Trophoblast cell (in vitro differentiated cells and primary cell): ENCODE results near the gene ASXL2.

ENCODE experiments used
- DNase-seq, 2 donors: peaks; one replicate each; pipeline ENCODE4 v3.0.0-alpha.2; 2016
- H2AFZ ChIP-seq: 2 replicates; pipeline ENCODE4 v1.6.1; 2013; ENCODE audit warnings: low read length, moderate library complexity, mild to moderate bottlenecking; ENCODE audit not compliant: insufficient read depth, poor library complexity
- H2AK5ac ChIP-seq: 2 replicates; pipeline ENCODE4 v1.6.1; 2013; ENCODE audit warnings: mild to moderate bottlenecking, low read length
- H2BK120ac ChIP-seq: 2 replicates; pipeline ENCODE4 v1.6.1; 2013; ENCODE audit warnings: low read length, mild to moderate bottlenecking, moderate library complexity; ENCODE audit not compliant: insufficient read depth, poor library complexity
- H2BK12ac ChIP-seq: 2 replicates; pipeline ENCODE4 v1.6.1; 2013; ENCODE audit warnings: mild to moderate bottlenecking, low read length, moderate library complexity
- H2BK5ac ChIP-seq: 2 replicates; pipeline ENCODE4 v1.6.1; 2013; ENCODE audit warnings: low read length, low read depth, moderate library complexity, mild to moderate bottlenecking; ENCODE audit not compliant: poor library complexity
- H3K14ac ChIP-seq: 2 replicates; pipeline ENCODE4 v1.6.1; 2013; ENCODE audit warnings: mild to moderate bottlenecking, low read length
- H3K18ac ChIP-seq: 2 replicates; pipeline ENCODE4 v1.6.1; 2013; ENCODE audit warnings: mild to moderate bottlenecking, low read length
- H3K23ac ChIP-seq: 2 replicates; pipeline ENCODE4 v1.6.1; 2013; ENCODE audit warnings: low read length
- H3K27ac ChIP-seq: 2 replicates; pipeline ENCODE4 v1.5.1; 2013; ENCODE audit warnings: low read depth, mild to moderate bottlenecking, inconsistent platforms, low read length, moderate library complexity
- H3K27me3 ChIP-seq: 2 replicates; pipeline ENCODE4 v1.6.1; 2013; ENCODE audit warnings: inconsistent platforms, mild to moderate bottlenecking, low read length, moderate library complexity; ENCODE audit not compliant: insufficient read depth
- H3K36me3 ChIP-seq, 2 experiments: 1 replicate in 1 of 2; 2 replicates in 1 of 2; pipeline ENCODE4 v1.6.1; 2013; ENCODE audit warnings: low read length in 2 of 2, mild to moderate bottlenecking in 2 of 2, moderate library complexity in 1 of 2; ENCODE audit not compliant: insufficient read depth in 2 of 2, control insufficient read depth in 1 of 2
- H3K4ac ChIP-seq: 2 replicates; pipeline ENCODE4 v1.6.1; 2013; ENCODE audit warnings: low read depth, mild to moderate bottlenecking, low read length, moderate library complexity
- H3K4me1 ChIP-seq, 2 experiments: 1 replicate in 1 of 2; 2 replicates in 1 of 2; pipeline ENCODE4 v1.6.1; 2013; ENCODE audit warnings: low read length in 2 of 2, mild to moderate bottlenecking in 2 of 2, moderate library complexity in 1 of 2; ENCODE audit not compliant: insufficient read depth in 2 of 2, control insufficient read depth in 1 of 2
- H3K4me2 ChIP-seq: 2 replicates; pipeline ENCODE4 v1.6.1; 2013; ENCODE audit warnings: inconsistent platforms, mild to moderate bottlenecking, low read length, moderate library complexity
- H3K4me3 ChIP-seq: 2 replicates; pipeline ENCODE4 v1.5.1; 2013; ENCODE audit warnings: mild to moderate bottlenecking, low read depth, low read length, inconsistent platforms
- H3K79me1 ChIP-seq: one replicate; pipeline ENCODE4 v1.6.1; 2013; ENCODE audit warnings: low read length
- H3K79me2 ChIP-seq: 2 replicates; pipeline ENCODE4 v1.6.1; 2013; ENCODE audit warnings: low read length, mild to moderate bottlenecking; ENCODE audit not compliant: control insufficient read depth, insufficient read depth, poor library complexity
- H3K9ac ChIP-seq: 2 replicates; pipeline ENCODE4 v1.6.1; 2013; ENCODE audit warnings: mild to moderate bottlenecking, low read length
- H3K9me3 ChIP-seq: 2 replicates; pipeline ENCODE4 v1.6.1; 2013; ENCODE audit warnings: low read depth, mild to moderate bottlenecking, control low read depth, inconsistent platforms, low read length; ENCODE audit not compliant: insufficient read depth
- H4K12ac ChIP-seq: 2 replicates; pipeline ENCODE4 v1.6.1; 2013; ENCODE audit warnings: low read depth, mild to moderate bottlenecking, low read length, moderate library complexity
- H4K8ac ChIP-seq: 2 replicates; pipeline ENCODE4 v1.6.1; 2013; ENCODE audit warnings: low read depth, mild to moderate bottlenecking, low read length, moderate library complexity
- H4K91ac ChIP-seq: one replicate; pipeline ENCODE4 v1.6.1; 2013; ENCODE audit warnings: low read depth, mild to moderate bottlenecking, low read length, moderate library complexity
- WGBS: extraction: QIAGEN DNeasy Blood & Tissue Kit; methylation state at CpG from one replicate; pipeline ENCODE4 v1.1.7; 2013; ENCODE audit warnings: missing lambda C conversion rate; ENCODE audit not compliant: insufficient read length, insufficient coverage; ENCODE audit errors: extremely low coverage; 5-methylcytosine and 5-hydroxymethylcytosine counted together

The ASXL2 gene

GRCh38 chr2:25817630-25818029 lies 60.7 kb downstream of the ASXL2 start:
- H3K4me3 ChIP-seq: no peak overlapping the region
- H3K9me3 ChIP-seq: no peaks in the 10 kb centered on the region
- no peak overlapping the region for H2BK12ac ChIP-seq

GRCh38 chr2:25817006-25817405 lies 61.3 kb downstream of the ASXL2 start:
- Histone ChIP-seq H2BK5ac (no peak overlapping the region), H3K4ac (no peak overlapping the region), H3K79me2 (no peaks in the 10 kb centered on the region), H3K18ac (no peak overlapping the region), H4K91ac (no peak overlapping the region), H3K14ac (no peak overlapping the region), H2BK12ac (no peak overlapping the region), H3K4me2 (no peak overlapping the region), H3K23ac (no peak overlapping the region), H3K9ac (no peak overlapping the region), H3K79me1 (no peaks in the 10 kb centered on the region), H3K27ac (no peak overlapping the region), H2BK120ac (no peak overlapping the region), H3K36me3 (no peaks in the 10 kb centered on the region), H3K4me3 (no peak overlapping the region), H2AK5ac (no peak overlapping the region), H2AFZ (no peak overlapping the region), H4K12ac (no peak overlapping the region), H3K9me3 (no peaks in the 10 kb centered on the region), H3K4me1 (no peaks in the 10 kb centered on the region), H3K27me3 (no peaks in the 10 kb centered on the region), H4K8ac (no peak overlapping the region)
- DNase-seq: no peak
- WGBS: no CpG with 5 or more reads among the region's 3 CpGs

More at GRCh38 chr2:25817630-25818029, 60.7 kb downstream of the ASXL2 start:
- H4K12ac ChIP-seq: no peak overlapping the region
- no peak overlapping the region for H3K9ac ChIP-seq
- no peak overlapping the region for H2BK120ac ChIP-seq
- H3K18ac ChIP-seq: no peak overlapping the region
- H3K14ac ChIP-seq: no peak overlapping the region
- no peak overlapping the region for H4K8ac ChIP-seq
- H3K27ac ChIP-seq: no peak overlapping the region
- H2BK5ac ChIP-seq: no peak overlapping the region
- no peak overlapping the region for H3K23ac ChIP-seq
- no peak overlapping the region for H2AFZ ChIP-seq
- no peaks in the 10 kb centered on the region for H3K79me2 ChIP-seq
- H3K4ac ChIP-seq: no peak overlapping the region
- H3K4me1 ChIP-seq: no peaks in the 10 kb centered on the region
- H4K91ac ChIP-seq: no peak overlapping the region
- no peak overlapping the region for H3K4me2 ChIP-seq
- no peaks in the 10 kb centered on the region for H3K79me1 ChIP-seq
- H3K36me3 ChIP-seq: no peaks in the 10 kb centered on the region
- H3K27me3 ChIP-seq: no peaks in the 10 kb centered on the region
- no peak overlapping the region for H2AK5ac ChIP-seq
- DNase-seq: no peak

- no peak overlapping the region for H2BK12ac ChIP-seq
- no peak overlapping the region for H4K91ac ChIP-seq
- no peaks in the 10 kb centered on the region for H3K79me1 ChIP-seq
- H3K79me2 ChIP-seq: no peaks in the 10 kb centered on the region
- H3K4me1 ChIP-seq: no peaks in the 10 kb centered on the region
- H3K14ac ChIP-seq: no peak overlapping the region
- H3K27me3 ChIP-seq: no peaks in the 10 kb centered on the region
- no peak overlapping the region for H3K18ac ChIP-seq
- no CpG with 5 or more reads among the region's 6 CpGs for WGBS
- H4K8ac ChIP-seq: no peak overlapping the region
- H3K4ac ChIP-seq: no peak overlapping the region
- no peak overlapping the region for H3K4me3 ChIP-seq
- no peak overlapping the region for H4K12ac ChIP-seq
- no peaks in the 10 kb centered on the region for H3K36me3 ChIP-seq
- no peak for DNase-seq
- H3K9me3 ChIP-seq: no peaks in the 10 kb centered on the region
- no peak overlapping the region for H3K27ac ChIP-seq
- H3K23ac ChIP-seq: no peak overlapping the region
- no peak overlapping the region for H2AFZ ChIP-seq
- no peak overlapping the region for H2AK5ac ChIP-seq
- no peak overlapping the region for H3K9ac ChIP-seq
- no peak overlapping the region for H2BK5ac ChIP-seq
- no peak overlapping the region for H3K4me2 ChIP-seq
- H2BK120ac ChIP-seq: no peak overlapping the region
Measured at GRCh38 chr2:25816249-25816648, 62.0 kb downstream of the ASXL2 start.

DNA sequence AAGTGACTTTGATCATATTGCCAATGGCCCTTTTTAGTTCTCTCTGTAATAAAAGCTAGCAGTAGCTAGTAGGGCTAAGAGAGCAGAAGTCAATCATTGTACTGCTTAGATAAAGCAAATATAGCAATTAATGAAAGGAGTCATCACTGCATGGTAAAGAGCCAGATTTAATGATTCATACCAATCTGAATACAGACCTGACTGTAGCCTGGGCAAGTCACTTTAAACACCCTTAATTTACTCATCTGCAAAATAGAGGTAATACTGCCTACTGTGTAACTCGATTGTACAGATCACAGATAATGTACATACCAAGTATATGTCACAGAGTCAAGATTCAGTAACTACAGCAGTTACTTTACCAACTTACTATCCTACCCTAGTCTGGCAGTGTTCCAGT lies 63.6 kb downstream of the ASXL2 start:
- no peak overlapping the region for H3K23ac ChIP-seq
- no peak overlapping the region for H2BK120ac ChIP-seq
- H3K4me1 ChIP-seq: no peaks in the 10 kb centered on the region
- no peaks in the 10 kb centered on the region for H3K36me3 ChIP-seq
- H3K4me3 ChIP-seq: no peak overlapping the region
- no peak overlapping the region for H2AK5ac ChIP-seq
- H3K4me2 ChIP-seq: no peak overlapping the region
- no peak overlapping the region for H3K4ac ChIP-seq
- DNase-seq: no peak
- no peak overlapping the region for H4K91ac ChIP-seq
- H4K8ac ChIP-seq: no peak overlapping the region
- no peak overlapping the region for H2AFZ ChIP-seq
- H3K18ac ChIP-seq: no peak overlapping the region
- no CpG with 5 or more reads among the region's 1 CpG for WGBS
- H4K12ac ChIP-seq: no peak overlapping the region
- no peak overlapping the region for H3K9ac ChIP-seq
- H3K14ac ChIP-seq: no peak overlapping the region
- no peaks in the 10 kb centered on the region for H3K79me2 ChIP-seq
- H2BK12ac ChIP-seq: no peak overlapping the region
- no peaks in the 10 kb centered on the region for H3K9me3 ChIP-seq
- no peaks in the 10 kb centered on the region for H3K27me3 ChIP-seq
- no peaks in the 10 kb centered on the region for H3K79me1 ChIP-seq
- no peak overlapping the region for H2BK5ac ChIP-seq
- H3K27ac ChIP-seq: no peak overlapping the region
